GM12801 (cell line): ENCODE data around the gene DAGLA.

Source experiments
- CTCF ChIP-seq: IDR thresholded peaks from one replicate; pipeline ENCODE4 v1.5.1; 2011; ENCODE audit warnings: control low read depth; ENCODE audit not compliant: insufficient read length; ENCODE audit errors: extremely low read depth

Gene DAGLA, protein sequence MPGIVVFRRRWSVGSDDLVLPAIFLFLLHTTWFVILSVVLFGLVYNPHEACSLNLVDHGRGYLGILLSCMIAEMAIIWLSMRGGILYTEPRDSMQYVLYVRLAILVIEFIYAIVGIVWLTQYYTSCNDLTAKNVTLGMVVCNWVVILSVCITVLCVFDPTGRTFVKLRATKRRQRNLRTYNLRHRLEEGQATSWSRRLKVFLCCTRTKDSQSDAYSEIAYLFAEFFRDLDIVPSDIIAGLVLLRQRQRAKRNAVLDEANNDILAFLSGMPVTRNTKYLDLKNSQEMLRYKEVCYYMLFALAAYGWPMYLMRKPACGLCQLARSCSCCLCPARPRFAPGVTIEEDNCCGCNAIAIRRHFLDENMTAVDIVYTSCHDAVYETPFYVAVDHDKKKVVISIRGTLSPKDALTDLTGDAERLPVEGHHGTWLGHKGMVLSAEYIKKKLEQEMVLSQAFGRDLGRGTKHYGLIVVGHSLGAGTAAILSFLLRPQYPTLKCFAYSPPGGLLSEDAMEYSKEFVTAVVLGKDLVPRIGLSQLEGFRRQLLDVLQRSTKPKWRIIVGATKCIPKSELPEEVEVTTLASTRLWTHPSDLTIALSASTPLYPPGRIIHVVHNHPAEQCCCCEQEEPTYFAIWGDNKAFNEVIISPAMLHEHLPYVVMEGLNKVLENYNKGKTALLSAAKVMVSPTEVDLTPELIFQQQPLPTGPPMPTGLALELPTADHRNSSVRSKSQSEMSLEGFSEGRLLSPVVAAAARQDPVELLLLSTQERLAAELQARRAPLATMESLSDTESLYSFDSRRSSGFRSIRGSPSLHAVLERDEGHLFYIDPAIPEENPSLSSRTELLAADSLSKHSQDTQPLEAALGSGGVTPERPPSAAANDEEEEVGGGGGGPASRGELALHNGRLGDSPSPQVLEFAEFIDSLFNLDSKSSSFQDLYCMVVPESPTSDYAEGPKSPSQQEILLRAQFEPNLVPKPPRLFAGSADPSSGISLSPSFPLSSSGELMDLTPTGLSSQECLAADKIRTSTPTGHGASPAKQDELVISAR

DNA sequence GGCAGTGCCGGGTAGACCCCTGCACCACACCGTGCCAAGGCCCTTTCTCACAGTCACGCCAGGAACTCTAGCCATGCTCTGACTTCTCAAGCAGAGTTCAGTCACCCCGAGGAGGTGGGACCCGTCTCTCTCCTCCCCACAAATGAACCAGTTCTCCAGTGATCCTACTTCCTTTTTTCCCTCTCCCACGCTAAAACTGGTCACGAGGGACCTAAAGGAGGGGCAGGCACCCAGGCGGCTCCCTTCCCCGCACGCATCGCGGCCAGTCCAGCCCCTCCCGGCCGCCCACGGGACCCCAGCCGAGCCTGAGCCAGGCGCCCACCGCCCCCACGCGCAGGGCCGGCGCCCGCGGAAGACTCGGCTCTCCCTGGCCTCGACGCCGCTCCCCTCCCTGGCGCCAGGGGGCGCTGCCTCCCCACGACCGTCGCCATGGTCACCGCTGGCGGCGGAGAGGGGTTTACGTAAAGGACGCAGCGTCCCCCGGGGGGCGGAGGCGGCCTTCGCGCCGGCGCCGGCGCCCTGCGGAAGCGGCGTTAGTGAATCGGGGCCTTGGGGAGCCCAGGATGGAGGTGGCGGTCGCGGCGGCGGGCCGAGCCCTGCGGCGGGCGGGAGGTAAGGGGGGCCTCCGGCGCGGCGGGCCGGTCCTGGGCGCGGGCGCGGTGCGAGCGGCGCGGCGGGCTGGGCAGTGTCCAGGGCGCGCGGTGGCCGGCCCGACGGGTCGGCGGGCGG, at the start of gene DAGLA:
DAGLA (plus strand) TSS at position 499 of the 729 bp plus-strand sequence. CDS start 39,765 bp downstream, outside the sequence.
- TF ChIP-seq CTCF, result no peak

GRCh38 chr11:61632096-61632495, 48.1 kb upstream of the DAGLA start:
- TF ChIP-seq CTCF, result no peak

DNA sequence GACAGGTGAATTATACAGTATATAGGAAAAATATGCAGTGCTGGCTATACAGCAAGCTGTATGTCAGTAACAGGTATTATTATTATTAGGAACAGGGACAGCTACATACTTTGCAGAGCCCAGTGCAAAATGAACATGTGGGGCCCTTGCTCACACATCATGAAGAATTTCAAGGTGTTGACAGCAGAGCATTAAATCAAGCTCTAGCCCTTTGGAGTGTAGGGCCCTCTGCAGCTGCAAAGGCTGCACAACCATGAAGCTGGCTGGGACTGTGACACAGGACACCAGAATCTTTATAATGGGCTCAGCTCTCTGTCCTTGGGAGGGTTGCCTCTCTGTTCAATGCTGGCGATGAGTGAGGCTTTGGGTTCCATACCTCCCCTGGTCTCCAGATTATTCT, 44.9 kb upstream of the DAGLA start:
- TF ChIP-seq CTCF, result no peak

GRCh38 chr11:61635787-61636186, 44.4 kb upstream of the DAGLA start:
- no peak for TF ChIP-seq CTCF

- no peak for TF ChIP-seq CTCF
Measured at GRCh38 chr11:61636676-61637075, 43.5 kb upstream of the DAGLA start.

GRCh38 chr11:61637277-61637676, 42.9 kb upstream of the DAGLA start:
- no peak for TF ChIP-seq CTCF
